ENCODE measurements around the gene PXDN. TPM values are rescaled to one million over a fixed set of nuclear protein-coding genes. Genes with fewer than 3 reads are reported as not detected.

Gene PXDN
- total and polyA plus RNA-seq, 9 donors: 36.0 to 116 (median 54.5) TPM

GRCh38 chr2:1584051-1584531 is 160.2 kb downstream of the PXDN start:
- no peak overlapping the region for H3K4me3 ChIP-seq
- TF ChIP-seq CTCF (IDR thresholded peaks at IDR 0.05) (no peak), EP300 (IDR thresholded peaks at IDR 0.05) (no peak), POLR2A (IDR thresholded peaks at IDR 0.05) (no peak)
- no peaks in the 10 kb centered on the region for H3K4me1 ChIP-seq (ENCODE audit: insufficient read depth)
- 93 to 96% (median 93%) methylated on average over 15 to 21 of the region's 21 CpGs for WGBS, 3 donors
- no peaks in the 10 kb centered on the region for H3K9me3 ChIP-seq
- no peaks in the 10 kb centered on the region for H3K27me3 ChIP-seq
- DNase-seq: peak in 2 of 5 donors; percentile 7 to 13
- intact Hi-C loops (cut with DNase I): no loop called here
- no peak overlapping the region for H3K27ac ChIP-seq
- no peaks in the 10 kb centered on the region for H3K36me3 ChIP-seq

- H3K27ac ChIP-seq: no peak overlapping the region
- no peaks in the 10 kb centered on the region for H3K4me1 ChIP-seq (ENCODE audit: insufficient read depth)
- WGBS, 3 donors: 92 to 94% (median 92%) methylated on average over 22 of the region's 22 CpGs
- no peak overlapping the region for H3K4me3 ChIP-seq
- DNase-seq: peak in 1 of 5 donors; percentile 8
- no peaks in the 10 kb centered on the region for H3K27me3 ChIP-seq
- intact Hi-C loops (cut with DNase I): no loop called here
- H3K9me3 ChIP-seq: no peaks in the 10 kb centered on the region
- no peaks in the 10 kb centered on the region for H3K36me3 ChIP-seq
- TF ChIP-seq CTCF (IDR thresholded peaks at IDR 0.05) (no peak), EP300 (IDR thresholded peaks at IDR 0.05) (no peak), POLR2A (IDR thresholded peaks at IDR 0.05) (no peak)
Observed at GRCh38 chr2:1582891-1583341, 161.4 kb downstream of the PXDN start.

DNA sequence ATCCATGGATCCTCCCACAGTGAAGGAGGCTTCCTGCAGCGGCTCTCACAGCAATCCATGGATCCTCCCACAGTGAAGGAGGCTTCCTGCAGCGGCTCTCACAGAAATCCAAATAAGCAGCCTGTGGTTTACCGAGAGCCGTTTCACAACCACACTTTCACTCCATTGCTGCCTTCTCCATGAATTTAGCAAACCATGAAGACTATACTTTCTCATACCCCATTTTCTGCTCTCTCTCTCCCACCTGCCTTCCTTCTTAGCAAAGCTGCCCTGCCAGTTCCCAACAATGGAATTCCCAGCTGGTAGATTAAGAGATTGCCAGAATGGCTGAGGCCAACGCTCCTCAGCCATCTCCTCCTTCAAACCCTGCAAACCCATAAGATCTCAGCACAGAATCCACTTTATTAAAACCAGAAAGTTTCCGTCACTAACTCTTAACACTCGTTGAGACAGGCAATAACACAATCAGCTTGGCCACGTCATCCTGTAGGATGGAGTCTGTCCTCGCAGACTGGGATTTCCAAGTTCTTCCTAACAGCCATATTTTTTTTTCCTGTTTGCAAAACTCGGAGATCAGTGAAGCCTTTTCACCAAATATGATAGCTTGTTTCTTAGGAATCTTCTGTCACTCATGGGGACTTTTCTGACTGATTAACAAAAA is 162.2 kb downstream of the PXDN start:
- intact Hi-C loops (cut with DNase I): no loop called here
- no peak overlapping the region for H3K27ac ChIP-seq
- H3K4me3 ChIP-seq: no peak overlapping the region
- H3K9me3 ChIP-seq: no peaks in the 10 kb centered on the region
- H3K27me3 ChIP-seq: no peaks in the 10 kb centered on the region
- 61 to 67% (median 66%) methylated on average over 10 of the region's 10 CpGs for WGBS, 3 donors
- H3K36me3 ChIP-seq: no peaks in the 10 kb centered on the region
- no peaks in the 10 kb centered on the region for H3K4me1 ChIP-seq (ENCODE audit: insufficient read depth)
- TF ChIP-seq EP300 (IDR thresholded peaks at IDR 0.05): no peak
- TF ChIP-seq CTCF (IDR thresholded peaks at IDR 0.05): no peak
- no peak for TF ChIP-seq POLR2A (IDR thresholded peaks at IDR 0.05)
- no peak for DNase-seq
